C4-2B (cell line): ENCODE measurements around the gene TNS3.

Experiments used
- CTCF ChIP-seq: fragments of 450-650 bp; conservative IDR thresholded peaks from 2 replicates; pipeline ENCODE4 v1.5.1; 2017; ENCODE audit warnings: mild to moderate bottlenecking
- ZFX ChIP-seq: fragments of 450-650 bp; IDR thresholded peaks from 2 replicates; pipeline ENCODE4 v1.6.1; 2017

GRCh38 chr7:47303014-47303694 lies 278.8 kb downstream of the TNS3 start:
- TF ChIP-seq CTCF (no peak), ZFX (no peak)
